GM19099 (cell line): ENCODE measurements around the gene IRX4.

Source experiments
- POLR2A ChIP-seq: IDR thresholded peaks from 3 replicates; pipeline ENCODE4 v1.6.1; 2011; ENCODE audit warnings: low read depth; ENCODE audit not compliant: insufficient read length; ENCODE audit errors: extremely low read depth

IRX4 gene

DNA sequence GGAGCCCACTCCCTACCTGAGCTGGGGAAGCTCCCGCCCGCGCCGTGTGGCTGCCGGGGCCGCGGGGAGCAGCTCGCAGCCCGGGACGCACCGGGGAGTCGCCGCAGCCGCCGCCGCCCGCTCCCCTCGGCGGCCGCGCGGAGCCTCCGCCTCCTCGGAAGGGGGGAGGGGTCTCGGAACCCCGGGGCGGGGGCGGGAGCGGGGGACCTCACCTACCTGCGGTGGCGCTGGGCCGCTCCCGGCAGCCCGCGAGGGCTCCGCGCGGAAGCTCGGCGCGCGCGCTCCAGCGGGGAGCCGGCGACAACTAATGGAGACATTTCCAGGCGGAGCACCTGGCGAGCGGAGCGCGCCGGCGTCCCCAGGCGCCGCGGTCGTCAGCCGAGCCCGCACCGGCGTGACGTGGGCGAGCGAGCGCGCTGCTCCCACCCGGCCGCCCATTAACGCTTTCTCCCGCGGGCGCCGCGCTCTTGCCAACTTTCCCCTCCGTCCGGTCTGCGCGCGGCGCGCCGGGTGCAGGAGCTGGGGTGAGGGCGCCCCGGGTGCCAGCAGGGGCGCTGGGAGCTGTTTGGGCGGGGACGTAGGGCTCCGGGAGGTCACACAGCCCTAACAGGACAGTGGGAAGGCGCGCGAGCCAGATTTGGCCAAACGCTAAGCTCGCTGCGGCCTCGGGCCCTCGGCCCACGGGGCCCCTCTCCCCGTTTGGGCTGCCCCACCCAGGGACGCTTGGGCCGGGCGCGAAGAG lies 4.3 kb upstream of the IRX4 start:
- no peak for TF ChIP-seq POLR2A

DNA sequence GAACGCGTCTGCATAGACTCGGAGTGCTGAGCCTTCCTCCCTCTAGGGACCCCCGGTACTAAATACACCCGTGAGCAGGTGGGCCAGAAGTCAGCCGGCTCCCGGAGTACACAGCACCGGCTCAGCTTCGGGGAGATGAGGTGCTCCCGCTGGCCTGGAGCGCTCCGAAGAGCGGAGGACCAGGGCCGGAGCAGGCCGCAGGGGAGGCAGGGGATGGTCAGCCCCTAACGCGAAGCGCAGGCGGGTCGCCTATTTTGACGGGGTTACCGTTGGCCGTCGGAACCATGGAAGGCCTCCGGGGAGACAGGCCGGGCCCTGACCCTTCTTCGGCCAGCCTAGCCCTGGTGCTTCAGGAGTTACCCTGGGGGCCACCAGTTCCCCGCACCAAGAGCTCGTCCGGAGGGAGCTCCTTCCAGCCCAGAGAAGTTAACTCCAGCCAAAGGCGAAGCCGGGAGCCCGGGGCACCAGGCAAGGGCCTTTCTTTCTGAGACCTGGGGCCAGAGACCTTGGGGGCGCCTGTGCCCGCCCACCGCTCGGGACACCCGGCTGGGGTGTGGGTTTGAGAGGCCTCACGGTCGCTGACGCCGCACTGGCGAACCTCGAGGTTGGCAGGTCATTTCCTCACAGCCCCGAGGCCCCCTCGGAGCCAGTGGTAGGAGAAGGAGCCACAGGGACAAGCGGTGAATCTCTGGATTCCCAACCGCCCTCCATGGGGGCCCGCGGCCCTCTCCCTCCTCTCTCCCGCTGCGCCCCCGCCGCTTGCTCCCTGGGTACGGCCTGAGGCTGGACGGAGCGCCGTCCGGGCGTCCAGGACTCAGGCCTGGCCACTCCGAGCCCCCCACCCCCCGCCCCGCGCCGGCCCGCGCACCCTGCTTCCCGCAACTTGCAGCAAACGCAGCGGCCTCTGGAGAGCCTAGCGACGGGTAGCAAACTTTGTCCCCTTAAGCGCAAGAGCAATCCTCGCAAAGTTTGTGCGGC lies 3.4 kb upstream of the IRX4 start:
- TF ChIP-seq POLR2A = no peak

DNA sequence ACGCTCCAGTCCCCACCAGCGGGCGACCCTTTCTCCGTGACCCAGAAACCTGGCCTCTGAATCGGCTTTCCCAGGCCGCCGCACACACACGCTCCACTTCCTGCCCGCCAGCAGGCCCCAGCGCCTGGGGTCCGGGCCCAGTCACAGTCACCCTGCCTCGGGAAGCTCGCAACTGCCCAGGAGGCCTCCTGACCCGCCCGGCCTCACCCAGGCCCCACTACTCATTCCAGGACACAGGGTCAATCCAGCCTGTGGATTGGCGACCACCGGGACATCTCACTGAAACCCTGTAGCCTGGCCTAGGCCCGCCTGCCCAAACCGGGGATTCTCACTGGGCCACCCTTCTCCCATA lies 2.7 kb upstream of the IRX4 start:
- TF ChIP-seq POLR2A = no peak

DNA sequence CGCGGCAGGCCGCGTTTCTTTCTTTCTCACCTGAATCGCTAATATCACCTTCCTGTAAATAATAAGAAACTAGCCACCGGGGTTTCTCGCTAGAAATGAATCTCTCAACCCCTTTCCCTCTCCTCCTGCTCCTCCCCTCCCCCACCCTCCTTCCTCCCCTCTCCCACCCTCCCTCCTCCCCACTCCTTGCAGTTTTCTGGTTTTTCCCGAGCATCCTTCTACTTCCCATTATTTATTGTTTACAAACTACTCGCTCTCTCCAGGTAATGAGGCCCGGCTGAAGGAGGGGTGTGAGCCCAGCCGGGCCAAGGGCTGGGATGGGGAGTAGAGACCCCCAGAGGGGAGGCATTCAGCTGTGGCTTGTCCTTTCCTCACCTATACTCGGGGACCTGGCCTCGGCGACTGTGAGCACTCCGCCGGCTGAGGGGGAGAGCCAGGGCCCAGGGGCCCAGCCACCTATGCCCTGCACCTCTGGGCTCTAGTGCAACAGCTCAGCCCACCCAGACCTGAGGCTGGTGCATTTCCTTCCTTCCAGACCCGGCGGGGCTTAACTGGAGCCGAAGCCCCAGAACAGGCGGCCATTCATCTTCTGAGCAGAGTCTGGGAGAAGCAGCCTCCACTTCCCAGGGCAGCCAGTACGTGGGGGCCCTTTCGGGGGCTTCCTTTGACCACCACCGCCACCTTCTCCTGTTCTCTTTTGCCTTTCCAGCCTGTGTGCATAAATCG lies 2.1 kb upstream of the IRX4 start:
- no peak for TF ChIP-seq POLR2A

DNA sequence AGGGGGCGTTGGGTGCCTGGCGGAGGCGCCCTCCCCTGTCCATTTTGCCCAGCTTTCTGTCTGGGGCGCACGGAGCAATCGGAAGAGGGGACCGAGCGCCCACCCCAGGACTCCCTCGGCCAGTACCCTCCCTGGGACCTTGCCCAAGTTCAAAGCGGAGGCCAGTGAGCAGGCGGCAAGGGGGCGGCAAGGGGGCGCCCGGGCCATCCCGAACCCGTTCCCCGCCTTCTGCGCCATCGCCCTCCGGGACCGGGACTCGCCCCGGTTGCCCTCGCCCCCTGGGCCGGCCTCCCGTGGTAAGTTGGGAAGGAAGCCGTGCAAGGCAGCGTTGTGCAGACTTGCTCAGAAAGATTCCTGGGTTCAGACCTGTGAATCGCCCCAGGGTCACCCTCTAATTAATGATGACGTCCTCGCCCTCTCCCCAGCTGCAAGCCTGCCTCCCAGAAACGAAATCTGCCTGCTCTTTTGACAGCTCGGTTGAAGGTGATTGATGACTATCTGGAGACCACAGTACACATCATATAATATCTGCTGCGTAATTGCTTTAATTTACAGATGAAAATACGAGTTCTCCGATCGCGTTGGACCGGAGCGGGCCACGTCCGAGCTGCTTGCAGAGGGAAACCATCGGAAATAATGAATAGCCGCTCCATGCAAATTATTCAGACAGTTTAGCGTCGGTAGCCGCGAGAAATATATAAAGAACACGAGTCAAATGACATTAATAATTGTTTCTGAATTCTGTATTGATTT lies 1.4 kb upstream of the IRX4 start:
- TF ChIP-seq POLR2A = no peak

DNA sequence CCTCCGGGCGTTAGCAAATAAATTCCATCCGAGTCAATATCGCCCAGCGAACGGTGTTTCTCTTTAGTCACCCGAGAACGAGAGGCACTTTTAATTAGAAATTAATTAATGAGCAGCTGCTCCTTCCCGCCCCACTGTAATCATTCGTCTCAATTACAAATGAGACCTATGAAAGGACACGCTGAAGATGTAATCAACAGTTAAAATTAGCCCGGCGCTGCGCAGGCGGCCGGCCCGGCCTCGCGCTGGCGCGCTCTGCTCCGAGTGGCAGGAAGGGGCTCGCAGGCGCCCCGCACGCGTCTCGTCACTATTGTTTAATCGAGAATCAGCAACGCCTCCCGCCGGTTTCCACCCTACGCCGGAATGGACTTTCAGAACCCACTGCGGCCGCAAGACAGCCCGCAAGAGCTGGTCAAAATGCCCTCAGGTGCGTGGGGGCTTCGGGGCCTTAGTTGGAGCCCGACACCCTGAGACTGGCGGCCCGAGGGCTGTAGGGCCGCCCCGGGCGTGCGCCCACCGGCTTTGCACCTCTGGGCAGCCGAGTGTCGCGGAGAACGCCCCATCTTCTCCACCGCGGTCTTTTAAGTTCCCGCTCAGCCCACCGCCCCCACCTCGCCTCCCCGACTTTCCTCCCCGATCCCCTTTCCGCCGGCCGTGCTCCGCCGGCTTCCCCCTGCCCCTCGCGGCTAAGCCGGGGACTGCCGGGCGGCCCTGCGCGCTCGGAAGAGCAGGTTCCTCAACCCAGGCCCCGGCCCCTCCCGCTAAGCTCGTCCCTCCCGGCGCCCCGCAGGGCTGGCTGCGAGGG lies 597 bp upstream of the IRX4 start:
- no peak for TF ChIP-seq POLR2A

DNA sequence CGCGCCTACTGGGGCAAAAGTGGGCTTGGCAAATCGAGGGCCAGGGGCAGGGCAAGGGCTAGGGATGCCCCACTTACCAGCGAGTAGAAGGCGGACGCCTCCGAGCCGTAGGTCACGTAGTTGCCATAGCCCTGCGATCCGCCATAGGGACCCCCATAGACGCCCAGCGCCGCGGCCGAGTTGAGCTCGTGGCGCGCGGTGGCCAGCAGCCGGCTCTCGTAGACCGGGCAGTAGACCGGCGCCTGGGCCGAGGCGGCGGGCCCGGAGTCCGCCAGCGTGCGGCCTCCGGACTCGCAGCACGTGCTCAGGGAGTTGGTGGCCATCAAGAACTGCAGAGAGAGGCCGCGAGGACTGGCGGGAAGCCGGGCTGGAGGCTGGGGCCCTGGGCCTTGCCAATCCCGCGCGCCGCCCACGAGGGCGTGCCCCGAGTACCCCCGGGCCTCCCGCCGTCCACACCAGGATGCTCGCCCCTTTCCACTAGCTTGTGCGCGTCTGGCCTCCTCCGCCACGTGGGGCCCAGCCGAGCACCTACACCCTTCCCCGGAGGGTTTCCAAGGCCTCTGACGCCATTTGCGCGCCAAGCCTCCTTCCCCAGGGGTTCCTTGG lies 891 bp downstream of the IRX4 start:
- no peak for TF ChIP-seq POLR2A

DNA sequence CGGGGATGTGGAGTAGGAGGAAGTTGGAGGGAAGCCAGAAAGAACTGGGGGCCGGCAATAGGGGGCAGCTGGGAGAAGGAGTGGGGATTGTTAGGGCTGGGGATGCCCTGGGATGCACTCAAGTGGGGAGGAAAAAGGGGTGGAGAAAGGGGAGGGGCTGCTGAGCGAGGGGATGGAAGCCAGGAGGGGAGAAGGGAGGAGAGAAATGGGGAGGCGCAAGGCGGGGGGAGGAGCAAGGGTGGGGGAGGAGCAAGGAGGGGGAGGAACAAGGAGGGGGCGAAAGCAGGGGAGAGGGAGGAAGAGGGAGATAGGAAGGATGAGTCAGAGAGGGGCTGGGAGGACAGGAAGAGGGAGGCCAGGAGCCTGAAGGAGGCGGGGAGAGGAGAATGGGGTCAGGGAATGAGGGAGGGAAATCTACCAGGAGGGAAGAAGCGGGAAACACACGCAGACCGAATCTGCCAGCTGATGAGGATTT lies 1.6 kb downstream of the IRX4 start:
- TF ChIP-seq POLR2A = no peak

DNA sequence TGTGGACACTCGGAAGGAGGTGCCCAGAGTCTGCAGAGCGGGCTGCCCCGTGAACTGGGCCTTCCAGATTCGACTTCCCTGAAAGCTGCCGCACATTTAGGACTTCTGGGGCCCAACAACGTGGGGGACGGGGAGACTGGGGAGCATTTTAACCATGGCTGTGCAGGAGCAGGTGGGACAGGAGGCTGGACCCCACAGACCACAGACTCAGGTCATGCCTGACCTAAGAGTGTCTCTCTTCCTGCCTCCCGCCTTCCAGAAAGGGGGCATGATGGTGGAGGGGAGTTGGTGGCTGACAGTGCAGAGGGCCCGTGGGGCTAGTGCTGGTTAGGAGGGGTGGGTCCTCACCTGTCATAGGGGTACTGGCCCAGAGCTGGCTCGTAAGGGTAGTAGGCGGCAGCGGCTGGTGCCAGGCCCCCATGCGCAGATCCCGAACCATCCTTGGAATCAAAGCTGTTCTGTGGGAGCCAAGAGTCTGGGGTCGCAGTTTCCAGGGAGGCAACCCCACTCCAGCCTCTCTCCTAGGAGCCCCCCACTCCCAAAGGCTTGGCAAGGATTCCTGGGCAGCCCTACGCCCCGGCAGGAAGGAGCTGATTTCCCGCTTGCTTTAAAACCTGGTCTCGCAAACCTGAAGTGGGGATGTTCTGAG lies 2.2 kb downstream of the IRX4 start:
- no peak for TF ChIP-seq POLR2A

DNA sequence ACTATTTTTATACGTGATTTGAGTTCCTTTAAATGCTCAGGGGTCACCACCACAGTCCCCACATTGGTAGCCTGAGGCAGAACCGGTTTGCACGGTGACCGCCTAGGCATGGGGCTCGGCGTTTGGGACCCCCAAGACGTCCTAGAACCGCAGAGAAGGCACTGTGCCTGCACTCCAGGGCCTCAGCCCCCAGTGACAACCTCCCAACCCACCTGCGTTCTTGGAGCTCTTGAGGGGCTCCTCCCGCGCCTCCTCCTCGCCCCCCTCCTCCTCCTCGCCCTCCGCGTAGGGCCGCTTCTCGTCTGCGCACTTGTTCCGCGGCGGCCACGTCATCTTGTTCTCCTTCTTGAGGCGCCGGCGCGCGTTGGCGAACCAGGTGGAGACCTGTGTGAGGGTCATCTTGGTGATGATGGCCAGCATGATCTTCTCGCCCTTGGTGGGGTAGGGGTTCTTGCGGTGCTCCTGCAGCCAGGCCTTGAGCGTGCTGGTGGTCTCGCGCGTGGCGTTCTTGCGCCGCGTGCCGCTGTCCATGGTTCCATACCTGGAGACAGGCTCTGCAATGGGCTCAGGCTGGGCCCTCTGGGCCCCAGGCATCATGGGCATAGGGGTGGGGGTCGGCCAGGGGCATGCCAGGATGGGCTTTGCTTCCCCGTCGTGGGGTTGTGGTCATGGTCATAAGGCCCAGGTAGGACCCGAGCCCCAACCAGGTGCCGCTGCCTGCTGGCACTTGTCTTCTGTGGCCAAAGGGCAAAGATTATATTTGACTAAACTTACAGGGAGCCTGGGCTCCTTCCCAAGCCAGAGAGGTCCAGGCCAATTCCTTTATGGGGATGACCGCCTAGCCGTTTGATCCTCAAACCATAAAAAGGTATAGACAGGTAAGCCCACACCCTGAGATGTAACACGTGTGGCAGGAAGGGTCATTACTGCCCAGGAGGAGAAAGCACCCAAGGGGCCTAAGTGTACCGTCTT lies 3.1 kb downstream of the IRX4 start:
- no peak for TF ChIP-seq POLR2A

DNA sequence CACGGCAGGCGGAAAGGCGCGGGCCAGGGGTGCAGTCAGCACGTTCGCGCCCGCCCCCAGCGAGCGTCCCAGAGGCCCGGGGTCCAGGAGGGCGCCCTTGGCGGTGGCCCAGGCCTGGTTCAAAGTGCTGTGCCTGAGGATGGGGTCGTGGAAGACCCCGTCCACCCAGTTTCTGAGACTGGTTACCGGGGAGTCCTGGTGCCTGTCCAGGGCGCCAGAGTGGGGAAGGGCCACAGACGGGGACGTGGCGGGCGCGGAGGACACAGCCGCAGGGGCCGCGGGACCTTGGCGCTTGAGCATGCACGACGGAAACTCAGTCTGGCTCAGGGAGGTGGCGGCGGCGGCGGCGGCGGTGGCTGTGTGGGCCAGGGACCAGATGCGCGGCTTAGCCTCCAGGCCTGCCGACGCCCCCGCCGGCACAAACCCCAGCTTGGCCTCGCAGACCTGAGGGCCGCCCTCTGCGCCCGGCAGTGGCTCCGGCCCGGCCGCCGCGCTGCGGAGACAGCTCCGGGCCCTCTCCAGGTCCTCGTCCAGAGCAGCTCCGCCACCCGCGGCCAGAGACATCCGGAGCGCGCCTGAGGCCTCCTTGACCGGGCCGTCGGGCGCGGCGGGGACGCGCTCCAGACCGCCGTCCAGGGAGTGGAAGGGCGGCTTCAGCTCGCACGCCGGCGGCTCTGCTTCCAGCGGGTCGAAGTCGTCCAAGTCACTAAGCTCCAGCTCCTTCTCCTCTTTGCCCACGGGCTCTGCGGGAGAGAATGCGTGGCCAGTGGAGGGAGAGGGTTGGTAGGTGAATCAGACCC lies 4.5 kb downstream of the IRX4 start:
- no peak for TF ChIP-seq POLR2A
